AG04450 (cell line): ENCODE data around the gene NAGPA. TPM values are rescaled to one million over a fixed set of nuclear protein-coding genes. Genes with fewer than 3 reads are reported as not detected.

Source experiments
- CTCF ChIA-PET: fragments of 300-600, 350-600 bp; formaldehyde crosslinking; extraction: SDS; loops from one replicate; lab custom pipeline; 2022; ENCODE audit warnings: antibody characterized with exemption, inconsistent platforms; lab: Charles Lee
- POLR2A ChIA-PET: fragments of 350-600 bp; formaldehyde crosslinking; extraction: SDS; loops from one replicate; lab custom pipeline; 2021; ENCODE audit warnings: antibody characterized with exemption, inconsistent platforms; lab: Yijun Ruan, JAX
- DNase-seq: peaks from one replicate; pipeline ENCODE4 v3.0.0-alpha.2; 2011; ENCODE audit warnings: low read depth, low spot score
- H3K27ac ChIP-seq: one replicate; pipeline ENCODE4 v1.5.1; 2012; ENCODE audit warnings: low read depth, low read length, control low read depth
- H3K27me3 ChIP-seq: one replicate; pipeline ENCODE4 v1.6.0; 2012; ENCODE audit warnings: low read length; ENCODE audit not compliant: control insufficient read depth, insufficient read depth
- H3K4me3 ChIP-seq: 2 replicates; pipeline ENCODE4 v1.5.1; 2011; ENCODE audit warnings: mild to moderate bottlenecking, low read depth, low read length, control low read depth
- H3K9me3 ChIP-seq: 2 replicates; pipeline ENCODE4 v1.5.1; 2012; ENCODE audit warnings: low read length; ENCODE audit not compliant: control insufficient read depth, insufficient read depth
- polyA plus RNA-seq: library from polyadenylated mRNA; depleted of rRNA; stranded (reverse); fragments of >200 nt; gene quantifications from 2 replicates; pipeline ENCODE4 v1.2.3, GENCODE V29; 2011
- TF ChIP-seq, protein P1 (sequence below): IDR thresholded peaks from 2 replicates; pipeline ENCODE4 v1.5.1; 2011; ENCODE audit warnings: low read depth, low read length, control low read depth, inconsistent platforms

The NAGPA gene
- polyA plus RNA-seq, 1 experiment, result 7.9 TPM

DNA sequence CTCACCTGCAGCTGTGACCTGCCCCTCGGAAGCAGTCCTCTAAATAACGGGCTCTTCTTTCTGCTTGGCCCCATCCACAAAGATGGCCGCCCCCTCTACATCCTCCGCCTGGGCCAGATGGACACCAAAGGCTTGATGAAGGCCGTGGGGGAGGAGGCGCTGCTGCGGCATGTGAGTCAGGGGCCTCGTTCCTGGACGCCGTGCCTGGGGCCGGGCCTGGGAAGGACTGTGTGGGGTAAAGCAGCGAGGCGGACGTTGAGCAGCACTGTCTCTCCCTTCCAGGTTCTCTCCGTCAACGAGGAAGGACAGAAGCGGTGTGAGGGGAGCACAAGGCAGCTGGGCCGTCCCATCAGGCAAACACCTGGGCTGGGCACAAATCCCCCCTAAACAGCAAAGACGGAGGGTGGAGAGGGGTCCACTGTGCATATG, 33.1 kb downstream of the NAGPA start:
- no peak for DNase-seq
- ChIA-PET CTCF (no interaction called here), POLR2A (no interaction called here)
- Histone ChIP-seq H3K9me3 (no peaks in the 10 kb centered on the region; the same call in 1 of the 2 replicates), H3K27ac (no peak overlapping the region), H3K27me3 (peaks cover 6% of the 10 kb centered on the region), H3K4me3 (no peak overlapping the region)
- TF ChIP-seq, protein P1, sequence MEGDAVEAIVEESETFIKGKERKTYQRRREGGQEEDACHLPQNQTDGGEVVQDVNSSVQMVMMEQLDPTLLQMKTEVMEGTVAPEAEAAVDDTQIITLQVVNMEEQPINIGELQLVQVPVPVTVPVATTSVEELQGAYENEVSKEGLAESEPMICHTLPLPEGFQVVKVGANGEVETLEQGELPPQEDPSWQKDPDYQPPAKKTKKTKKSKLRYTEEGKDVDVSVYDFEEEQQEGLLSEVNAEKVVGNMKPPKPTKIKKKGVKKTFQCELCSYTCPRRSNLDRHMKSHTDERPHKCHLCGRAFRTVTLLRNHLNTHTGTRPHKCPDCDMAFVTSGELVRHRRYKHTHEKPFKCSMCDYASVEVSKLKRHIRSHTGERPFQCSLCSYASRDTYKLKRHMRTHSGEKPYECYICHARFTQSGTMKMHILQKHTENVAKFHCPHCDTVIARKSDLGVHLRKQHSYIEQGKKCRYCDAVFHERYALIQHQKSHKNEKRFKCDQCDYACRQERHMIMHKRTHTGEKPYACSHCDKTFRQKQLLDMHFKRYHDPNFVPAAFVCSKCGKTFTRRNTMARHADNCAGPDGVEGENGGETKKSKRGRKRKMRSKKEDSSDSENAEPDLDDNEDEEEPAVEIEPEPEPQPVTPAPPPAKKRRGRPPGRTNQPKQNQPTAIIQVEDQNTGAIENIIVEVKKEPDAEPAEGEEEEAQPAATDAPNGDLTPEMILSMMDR, result no peak

DNA sequence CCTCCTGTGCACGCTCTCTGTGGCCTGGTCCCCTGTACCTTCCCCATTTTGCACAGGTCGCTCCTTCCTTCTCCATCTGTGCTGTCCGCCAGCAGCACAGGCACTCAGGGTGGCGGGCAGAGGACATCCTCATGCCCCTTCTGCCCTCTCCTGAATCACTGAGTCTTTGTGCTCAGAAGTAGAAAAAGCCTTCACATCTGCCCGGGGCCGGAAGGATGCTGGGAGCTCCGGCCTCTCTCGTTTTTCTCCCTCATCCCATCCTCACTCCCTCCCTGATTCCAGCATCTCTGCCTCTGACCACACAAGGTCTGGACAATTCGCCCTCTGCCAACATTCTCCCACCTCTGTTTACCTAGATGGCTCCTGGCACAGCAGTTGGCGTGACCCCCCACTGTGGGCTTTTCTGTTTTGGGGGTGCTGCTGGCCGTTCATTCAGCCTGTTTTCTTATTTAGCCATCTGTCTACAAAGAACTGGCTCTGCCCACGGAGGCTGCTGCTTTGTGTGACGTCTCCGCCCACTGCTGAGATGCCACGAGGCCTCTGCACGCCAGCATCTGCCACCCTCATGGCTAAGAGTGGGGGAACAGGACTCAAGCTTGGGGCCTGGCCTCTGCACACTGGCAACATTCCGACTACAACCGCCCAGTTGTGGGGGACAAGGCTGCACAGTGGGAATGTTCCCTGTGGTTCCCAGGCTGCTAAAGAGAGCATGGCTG, 38.9 kb downstream of the NAGPA start:
- Histone ChIP-seq H3K4me3 (no peak overlapping the region), H3K27ac (no peak overlapping the region), H3K9me3 (no peaks in the 10 kb centered on the region; the same call in 1 of the 2 replicates), H3K27me3 (peaks cover 8% of the 10 kb centered on the region)
- DNase-seq, result no peak
- POLR2A ChIA-PET, result no interaction called here
- TF ChIP-seq, protein P1, result no peak
- CTCF ChIA-PET, result no interaction called here

DNA sequence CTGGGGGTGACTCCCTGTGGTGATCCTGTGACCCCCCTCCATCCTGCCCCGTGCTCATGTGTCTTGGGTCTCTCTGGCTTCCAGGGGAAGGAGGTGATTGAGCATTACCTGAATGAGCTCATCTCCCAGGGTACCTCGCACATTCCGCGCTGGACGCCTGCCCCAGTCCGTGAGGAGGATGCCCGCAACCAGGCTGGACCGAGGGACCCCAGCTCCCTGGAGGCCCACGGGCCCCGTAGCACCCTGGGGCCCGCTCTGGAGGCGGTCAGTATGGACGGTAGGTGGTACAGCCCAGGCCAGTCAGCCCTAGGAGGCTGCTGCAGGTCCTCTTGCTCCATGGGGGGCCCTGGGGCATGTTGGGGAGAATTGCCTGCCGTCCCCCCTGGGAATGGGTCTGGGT, 42.0 kb downstream of the NAGPA start:
- CTCF ChIA-PET, result interaction anchor here (0.5 kb wide), 1 partner anchor 69 kb away, joined by 4 read pairs; no protein-coding TSS in a partner anchor
- Histone ChIP-seq H3K9me3 (no peaks in the 10 kb centered on the region; the same call in none of the 2 replicates), H3K27ac (no peak overlapping the region), H3K27me3 (peaks cover 31% of the 10 kb centered on the region), H3K4me3 (no peak overlapping the region)
- POLR2A ChIA-PET, result no interaction called here
- DNase-seq, result no peak
- TF ChIP-seq, protein P1, result no peak

DNA sequence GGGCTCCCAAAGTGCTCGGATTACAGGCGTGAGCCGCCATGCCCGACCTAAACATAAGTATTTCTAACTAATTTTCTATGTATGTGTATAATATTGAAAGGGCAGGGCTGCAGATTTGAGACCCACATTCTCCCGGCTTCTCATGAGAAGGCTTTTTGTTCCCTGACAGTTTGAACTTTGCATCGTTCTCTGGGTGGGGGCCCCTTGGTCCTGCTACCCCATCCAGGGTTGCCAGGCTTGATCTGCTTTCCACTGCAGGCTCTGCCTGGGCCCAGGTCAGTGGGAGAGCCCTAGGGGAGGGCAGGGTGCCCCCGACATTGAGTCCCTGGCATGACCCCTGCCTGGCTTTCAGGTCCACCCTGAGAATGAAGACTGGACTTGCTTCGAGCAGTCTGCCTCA, 43.3 kb downstream of the NAGPA start:
- TF ChIP-seq, protein P1, result no peak
- CTCF ChIA-PET, result interaction anchor here (0.6 kb wide), 1 partner anchor 1327 kb away, joined by 3 read pairs; no protein-coding TSS in a partner anchor
- POLR2A ChIA-PET, result no interaction called here
- no peak overlapping the region for H3K27ac ChIP-seq
- H3K27me3 ChIP-seq, result peaks cover 34% of the 10 kb centered on the region
- no peak for DNase-seq
- H3K4me3 ChIP-seq, result no peak overlapping the region
- no peaks in the 10 kb centered on the region; the same call in none of the 2 replicates for H3K9me3 ChIP-seq

DNA sequence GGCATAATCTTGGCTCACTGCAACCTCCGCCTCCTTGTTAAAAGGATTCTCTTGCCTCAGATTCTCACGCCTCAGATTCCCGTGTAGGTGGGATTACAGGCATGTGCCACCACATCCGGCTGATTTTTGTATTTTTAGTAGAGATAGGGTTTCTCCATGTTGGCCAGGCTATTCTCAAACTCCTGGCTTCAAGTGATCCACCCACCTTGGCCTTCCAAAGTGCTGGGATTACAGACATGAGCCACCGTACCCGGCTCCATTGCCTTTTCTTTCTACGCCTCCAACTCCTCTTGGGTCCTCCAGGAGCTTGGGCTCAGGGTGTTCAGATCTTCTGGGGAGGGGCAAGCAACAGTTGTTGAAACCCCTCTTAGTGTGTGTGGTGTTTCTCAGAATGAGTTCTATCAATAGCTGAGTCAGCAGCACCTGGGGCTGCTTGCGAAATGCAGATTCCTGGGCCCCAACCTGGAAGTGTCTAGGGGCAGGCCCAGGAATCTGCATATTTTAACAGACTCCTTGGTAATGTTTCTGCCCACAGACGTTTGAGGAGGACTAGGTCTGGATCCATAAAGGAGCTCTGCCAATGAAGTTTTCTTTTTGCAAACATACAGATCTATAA, 44.2 kb downstream of the NAGPA start:
- ChIA-PET POLR2A (no interaction called here), CTCF (interaction anchor here (0.6 kb wide), 1 partner anchor 1328 kb away, joined by 3 read pairs; no protein-coding TSS in a partner anchor)
- Histone ChIP-seq H3K4me3 (no peak overlapping the region), H3K27me3 (peaks cover 34% of the 10 kb centered on the region), H3K9me3 (no peaks in the 10 kb centered on the region; the same call in none of the 2 replicates), H3K27ac (no peak overlapping the region)
- DNase-seq, result no peak
- TF ChIP-seq, protein P1, result no peak
